ENCODE results near the gene PPARD.

DNA sequence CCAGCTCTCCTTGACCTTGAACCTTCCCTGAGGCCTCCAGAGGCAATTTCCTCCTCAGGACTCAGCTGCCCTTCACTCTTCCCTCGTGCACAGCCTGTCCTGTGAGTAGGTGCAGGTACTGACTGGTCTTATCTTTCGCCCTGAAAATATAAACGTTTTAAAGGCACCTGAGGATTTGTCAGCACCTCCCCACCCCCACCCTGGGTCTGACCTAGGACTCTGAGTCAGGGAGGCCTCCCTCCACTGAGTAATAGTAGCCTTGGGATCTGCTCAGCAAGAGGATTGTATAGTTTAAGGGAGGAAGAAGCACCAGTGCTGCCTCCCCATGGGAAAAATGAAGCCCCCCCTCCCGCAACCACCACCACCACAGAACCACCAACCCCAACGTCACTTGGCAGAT, 54.6 kb downstream of the PPARD start:
- TF ChIP-seq RAD21 (IDR thresholded peaks at IDR 0.05; ENCODE audit: low read depth) (no peak), CREB1 (IDR thresholded peaks at IDR 0.05; ENCODE audit: low read depth) (no peak), CEBPB (IDR thresholded peaks at IDR 0.05) (no peak)
